PC-3 (cell line): Measurements from ENCODE around the gene SCOC.

ENCODE experiments used
- CTCF ChIP-seq: fragments of 300-600 bp; sonication (generic); conservative IDR thresholded peaks from 2 replicates; pipeline ENCODE4 v1.5.1; 2017; ENCODE audit warnings: antibody characterized with exemption, low read depth, mild to moderate bottlenecking, low read length
- EZH2 ChIP-seq: fragments of 300-600 bp; sonication (generic); IDR thresholded peaks from one replicate; pipeline ENCODE4 v1.6.1; 2017; ENCODE audit warnings: antibody characterized with exemption, mild to moderate bottlenecking, low read length; ENCODE audit not compliant: unreplicated experiment
- EZH2phosphoT487 ChIP-seq: fragments of 300-600 bp; sonication (generic); IDR thresholded peaks from 2 replicates; pipeline ENCODE4 v1.6.1; 2018; ENCODE audit warnings: mild to moderate bottlenecking, antibody characterized with exemption, low read length, borderline replicate concordance

- TF ChIP-seq EZH2 = no peak
- TF ChIP-seq CTCF = no peak
- no peak for TF ChIP-seq EZH2phosphoT487
Observed at GRCh38 chr4:140363558-140363957, 9.9 kb upstream of the SCOC start.
